ENCODE measurements around the gene MKRN2. TPM values are rescaled to one million over a fixed set of nuclear protein-coding genes. Genes with fewer than 3 reads are reported as not detected.

Gene MKRN2
- total and polyA plus RNA-seq, 2 of the 4 experiments (the other 2 are of a cell fraction): 44.4 to 65.6 TPM

GRCh38 chr3:12611117-12611516, 54.2 kb downstream of the MKRN2 start:
- dilution Hi-C loops (cut with HindIII; ENCODE audit: low sequenced_read_pairs, unreplicated experiment): no loop called here
- in situ Hi-C loops (cut with MboI; ENCODE audit: low sequenced_read_pairs): no loop called here
- no CpG with 5 or more reads among the region's 5 CpGs for WGBS, 2 experiments (ENCODE audit: extremely low coverage in 2 of 2, insufficient read length in 1 of 2)

More at GRCh38 chr3:12611117-12611516, 54.2 kb downstream of the MKRN2 start:
- Histone ChIP-seq H3K27me3 (ENCODE audit: control insufficient read depth, insufficient read depth, low read length) (no peaks in the 10 kb centered on the region), H3K27ac (ENCODE audit: insufficient read depth, low read length) (0 out of 2 replicates have a peak overlapping the region, but pooled peaks have one; percentile 29), H2AK5ac (ENCODE audit: low read depth, low read length) (no peak overlapping the region), H3K4ac (ENCODE audit: low read depth, low read length) (no peak overlapping the region), H3K9me1 (ENCODE audit: insufficient read depth, low read length) (peaks cover 10% of the 10 kb centered on the region), H2BK5ac (ENCODE audit: low read depth, low read length, poor library complexity, severe bottlenecking) (no peak overlapping the region), H4K5ac (ENCODE audit: low read depth, low read length) (no peak overlapping the region; the same call in 1 of the 2 replicates), H2BK120ac (ENCODE audit: low read depth, low read length) (no peak overlapping the region), H3K23ac (ENCODE audit: low read depth, low read length) (no peak overlapping the region), H2BK20ac (ENCODE audit: low read depth, low read length) (no peak overlapping the region), H4K20me1 (ENCODE audit: insufficient read depth, low read length) (peaks cover 21% of the 10 kb centered on the region; the same call in 1 of the 2 replicates), H3K4me1 (ENCODE audit: control insufficient read depth, insufficient read depth, low read length) (peaks cover 10% of the 10 kb centered on the region), H2BK15ac (ENCODE audit: low read depth, low read length) (no peak overlapping the region), H2AK9ac (replicated peaks; ENCODE audit: low read depth, low read length, poor library complexity) (no peak overlapping the region), H3K18ac (ENCODE audit: low read depth, low read length) (no peak overlapping the region), H3K9ac (ENCODE audit: low read depth, low read length) (no peak overlapping the region), H3K9me3 (ENCODE audit: control insufficient read depth, insufficient read depth, low read length) (no peaks in the 10 kb centered on the region), H4K91ac (ENCODE audit: insufficient read depth, low read depth, low read length) (no peak overlapping the region), H3K79me1 (ENCODE audit: low read depth in 1 of 2, low read length in 2 of 2) (peaks cover 36 to 63% of the 10 kb centered on the region in 2 experiments), H3K4me3 (ENCODE audit: insufficient read depth, low read depth, low read length) (no peak overlapping the region), H4K8ac (ENCODE audit: low read depth in 2 of 2, low read length in 2 of 2) (no peak overlapping the region), H3K56ac (ENCODE audit: extremely low read depth, insufficient read depth, low read length) (no peak overlapping the region), H3K14ac (replicated peaks; ENCODE audit: low read depth, low read length) (no peak overlapping the region), H3K4me2 (ENCODE audit: low read depth, low read length) (no peak overlapping the region), H3K36me3 (ENCODE audit: control insufficient read depth, insufficient read depth, low read length) (peaks cover 33% of the 10 kb centered on the region), H2AFZ (replicated peaks; ENCODE audit: low read length, poor library complexity) (no peak overlapping the region)
- ATAC-seq (ENCODE audit: low read depth): no peak
- ChIA-PET CTCF (no interaction called here), POLR2A (ENCODE audit: unreplicated experiment) (no interaction called here)
- no peak for DNase-seq
- BruUV-seq (replicated peaks): no TSS peak
- TF ChIP-seq SMC3 (IDR thresholded peaks at IDR 0.05; ENCODE audit: low read depth, low read length) (no peak), USF2 (IDR thresholded peaks at IDR 0.05; ENCODE audit: low read depth, low read length) (no peak), NFE2L2 (IDR thresholded peaks at IDR 0.05; ENCODE audit: low read depth, low read length) (no peak), RAD21 (IDR thresholded peaks at IDR 0.05; ENCODE audit: low read length) (no peak), FOS (IDR thresholded peaks at IDR 0.05; ENCODE audit: low read depth, low read length) (no peak), BHLHE40 (IDR thresholded peaks at IDR 0.05; ENCODE audit: low read depth, low read length) (no peak), MAFK (IDR thresholded peaks at IDR 0.05; ENCODE audit: low read depth, low read length) (no peak)
- intact Hi-C loops (cut with micrococcal nuclease): no loop called here

All from IMR-90 (cell line).